T-cell (primary cell): ENCODE measurements around the gene PLCL2. TPM values are rescaled to one million over a fixed set of nuclear protein-coding genes. Genes with fewer than 3 reads are reported as not detected.
A peak's percentile ranks its signal among the peaks of the same experiment; 100 is the strongest.

ENCODE experiments used
- ATAC-seq, 4 experiments: fragments of 200-7000 bp in 3 of 4; fragments of 150-1000 bp in 1 of 4; cut with Tn5 transposase; replicated peaks in 1 of 4; 1 replicate in 3 of 4; 2 replicates in 1 of 4; pipeline ENCODE4 v1.10.0; 2021; ENCODE audit warnings: moderate library complexity in 3 of 4, mild to moderate bottlenecking in 2 of 4, moderate number of reproducible peaks in 1 of 4
- CTCF ChIA-PET, 2 donors: fragments of 300-600 bp; sonication (Branson Sonifier 250); formaldehyde crosslinking; loops; one replicate each; lab custom pipeline; 2022; ENCODE audit warnings: antibody characterized with exemption in 2 of 2; lab: Charles Lee
- POLR2A ChIA-PET, 2 donors: fragments of 300-600 bp; sonication (Branson Sonifier 250); formaldehyde crosslinking; loops; one replicate each; lab custom pipeline; 2022; ENCODE audit warnings: antibody characterized with exemption in 2 of 2; lab: Charles Lee
- DNase-seq, 35 experiments: peaks; one replicate each; pipeline versions ENCODE4 v3.0.0 to v3.0.0-alpha.2; 2013 to 2023
- H3K27ac ChIP-seq: one replicate; pipeline ENCODE4 v1.5.1; 2013; ENCODE audit warnings: low read length
- H3K27me3 ChIP-seq, 2 experiments: replicated peaks in 1 of 2; 1 replicate in 1 of 2; 2 replicates in 1 of 2; pipeline versions ENCODE4 v1.6.1 to v1.7.0; 2013; ENCODE audit warnings: low read length in 1 of 2, mixed read lengths in 1 of 2; ENCODE audit not compliant: control insufficient read depth in 2 of 2, insufficient read depth in 2 of 2; ENCODE audit errors: extremely low read depth in 1 of 2
- H3K36me3 ChIP-seq, 2 donors: 1 replicate in 1 of 2; 2 replicates in 1 of 2; pipeline versions ENCODE4 v1.6.1 to v1.7.0; 2013; ENCODE audit warnings: low read length in 1 of 2; ENCODE audit not compliant: control insufficient read depth in 2 of 2, insufficient read depth in 1 of 2; ENCODE audit errors: extremely low read depth in 1 of 2
- H3K4me1 ChIP-seq, 2 experiments: 1 replicate in 1 of 2; 2 replicates in 1 of 2; pipeline versions ENCODE4 v1.6.1 to v1.7.0; 2013; ENCODE audit warnings: low read length in 2 of 2, mixed read lengths in 1 of 2; ENCODE audit not compliant: insufficient read depth in 2 of 2, control insufficient read depth in 1 of 2; ENCODE audit errors: extremely low read depth in 1 of 2
- H3K4me3 ChIP-seq, 2 donors: 1 replicate in 1 of 2; 2 replicates in 1 of 2; pipeline versions ENCODE4 v1.5.1 to v1.7.0; 2013; ENCODE audit warnings: mild to moderate bottlenecking in 2 of 2, low read length in 1 of 2, moderate library complexity in 1 of 2; ENCODE audit not compliant: control insufficient read depth in 1 of 2; ENCODE audit errors: extremely low read depth in 1 of 2
- H3K9me3 ChIP-seq: 2 replicates; pipeline ENCODE4 v1.7.0; 2013
- H3K27ac Mint-ChIP-seq, 2 donors: one replicate each; pipeline ENCODE4 v1.8.0; 2020 to 2021; ENCODE audit warnings: mild to moderate bottlenecking in 2 of 2, mixed read lengths in 2 of 2
- H3K27me3 Mint-ChIP-seq, 2 donors: one replicate each; pipeline ENCODE4 v1.8.0; 2021 to 2022; ENCODE audit warnings: mixed read lengths in 2 of 2
- H3K36me3 Mint-ChIP-seq: one replicate; pipeline ENCODE4 v1.8.0; 2021; ENCODE audit warnings: mixed read lengths
- H3K4me1 Mint-ChIP-seq, 3 donors: one replicate each; pipeline ENCODE4 v1.8.0; 2020 to 2022; ENCODE audit warnings: mixed read lengths in 3 of 3, mild to moderate bottlenecking in 1 of 3
- H3K4me3 Mint-ChIP-seq, 3 donors: one replicate each; pipeline ENCODE4 v1.8.0; 2020 to 2022; ENCODE audit warnings: mild to moderate bottlenecking in 3 of 3, mixed read lengths in 3 of 3, moderate library complexity in 3 of 3
- H3K9me3 Mint-ChIP-seq, 3 donors: one replicate each; pipeline ENCODE4 v1.8.0; 2020 to 2022; ENCODE audit warnings: mixed read lengths in 3 of 3
- WGBS: methylation state at CpG from one replicate; pipeline ENCODE4 v1.1.5; 2013; ENCODE audit warnings: missing lambda C conversion rate; ENCODE audit not compliant: insufficient coverage; 5-methylcytosine and 5-hydroxymethylcytosine counted together
- total RNA-seq, 35 experiments: library from RNA in 6 of 35; stranded (reverse) in 6 of 35; fragments of 120-200 nt in 1 of 35; gene quantifications; one replicate each; pipeline versions ENCODE4 v1.2.1 to v1.2.4 and lab custom pipeline; 2013 to 2026

Gene PLCL2
- total RNA-seq: 10 to 100 TPM; 53.4 to 68.1 (median 60.9) TPM
- 105 TPM for total RNA-seq (2013)
- 44.9 to 213 (median 132) reads per million in 29 experiments for total RNA-seq (lab: John Stamatoyannopoulos, UW)

GRCh38 chr3:16884748-16885592 is at the start of gene PLCL2:
PLCL2 (plus strand) TSS chr3:16884955; CDS start chr3:16885040, 85 bp downstream.
- WGBS: under 1% methylated on average over 63 of the region's 87 CpGs
- no peaks in the 10 kb centered on the region for H3K36me3 Mint-ChIP-seq
- Histone ChIP-seq H3K4me1 (peaks cover 20 to 33% of the 10 kb centered on the region in 2 experiments), H3K4me3 (peak within 1 kb of the TSS; percentile 93 to 98), H3K27ac (peak within 1 kb of the TSS; percentile 83), H3K27me3 (no peaks in the 10 kb centered on the region), H3K36me3 (no peaks in the 10 kb centered on the region), H3K9me3 (no peaks in the 10 kb centered on the region)
- ChIA-PET POLR2A (interaction anchor here (0.5 to 0.7 kb wide), 8 partner anchors 9 to 572 kb away, joined by 3 to 7 read pairs (median 3); no protein-coding TSS in a partner anchor), CTCF (interaction anchor here (0.6 to 2.1 kb wide), 16 partner anchors 12 to 1684 kb away, joined by 3 to 20 read pairs (median 4); no protein-coding TSS in a partner anchor)
- ATAC-seq: peak; percentile 53 to 69 (median 62)
- peaks cover 33 to 47% (median 47%) of the 10 kb centered on the region in 3 donors for H3K4me1 Mint-ChIP-seq
- H3K27ac Mint-ChIP-seq: peak within 1 kb of the TSS; percentile 98
- no peaks in the 10 kb centered on the region for H3K27me3 Mint-ChIP-seq
- H3K4me3 Mint-ChIP-seq: peak within 1 kb of the TSS; percentile 96 to 98 (median 98)
- peak; percentile 54 to 87 (median 72) for DNase-seq
- no peaks in the 10 kb centered on the region for H3K9me3 Mint-ChIP-seq

GRCh38 chr3:16836505-16837237 is 48.1 kb upstream of the PLCL2 start:
- no peak overlapping the region for H3K4me3 Mint-ChIP-seq
- no peak for ATAC-seq
- H3K9me3 Mint-ChIP-seq: no peaks in the 10 kb centered on the region
- H3K27me3 ChIP-seq: no peaks in the 10 kb centered on the region
- peaks cover 34 to 48% (median 40%) of the 10 kb centered on the region in 3 donors for H3K4me1 Mint-ChIP-seq
- no peaks in the 10 kb centered on the region for H3K9me3 ChIP-seq
- ChIA-PET CTCF (interaction anchor here in 1 of 2 donors (0.9 kb wide), 1 partner anchor 69 kb away, joined by 3 read pairs; no protein-coding TSS in a partner anchor), POLR2A (interaction anchor here in 1 of 2 donors (0.6 kb wide), 1 partner anchor 1127 kb away, joined by 4 read pairs; no protein-coding TSS in a partner anchor)
- H3K27me3 Mint-ChIP-seq: no peaks in the 10 kb centered on the region
- H3K4me3 ChIP-seq: no peak overlapping the region
- no peak for DNase-seq
- H3K27ac Mint-ChIP-seq: peak overlapping the region in 1 of 2 donors; percentile 50
- H3K36me3 Mint-ChIP-seq: no peaks in the 10 kb centered on the region
- no CpG with 5 or more reads among the region's 4 CpGs for WGBS
- peaks cover 12 to 16% of the 10 kb centered on the region in 2 experiments for H3K4me1 ChIP-seq
- H3K27ac ChIP-seq: no peak overlapping the region
- no peaks in the 10 kb centered on the region for H3K36me3 ChIP-seq

- Mint-ChIP-seq H3K4me3 (peak overlapping the region in 1 of 3 donors; percentile 40), H3K4me1 (peaks cover 44 to 53% (median 48%) of the 10 kb centered on the region in 3 donors), H3K27me3 (no peaks in the 10 kb centered on the region), H3K9me3 (no peaks in the 10 kb centered on the region), H3K27ac (peak overlapping the region in 1 of 2 donors; percentile 50), H3K36me3 (no peaks in the 10 kb centered on the region)
- Histone ChIP-seq H3K27me3 (no peaks in the 10 kb centered on the region), H3K9me3 (no peaks in the 10 kb centered on the region), H3K36me3 (no peaks in the 10 kb centered on the region), H3K4me3 (no peak overlapping the region), H3K4me1 (peaks cover 21 to 23% of the 10 kb centered on the region in 2 experiments), H3K27ac (no peak overlapping the region)
- POLR2A ChIA-PET: interaction anchor here in 1 of 2 donors (0.7 kb wide), 1 partner anchor 17 kb away, joined by 7 read pairs; no protein-coding TSS in a partner anchor
- CTCF ChIA-PET: interaction anchor here in 1 of 2 donors (0.6 to 0.7 kb wide), 2 partner anchors 12 to 173 kb away, joined by 3 to 4 read pairs; no protein-coding TSS in a partner anchor
- no peak for DNase-seq
- WGBS: no CpG with 5 or more reads among the region's 7 CpGs
- ATAC-seq: no peak
These were observed 47.2 kb upstream of the PLCL2 start for GRCh38 chr3:16837602-16838001.

- no peaks in the 10 kb centered on the region for H3K27me3 Mint-ChIP-seq
- Histone ChIP-seq H3K4me3 (no peak overlapping the region), H3K27me3 (no peaks in the 10 kb centered on the region), H3K4me1 (peaks cover 30 to 33% of the 10 kb centered on the region in 2 experiments), H3K9me3 (no peaks in the 10 kb centered on the region), H3K27ac (no peak overlapping the region), H3K36me3 (no peaks in the 10 kb centered on the region)
- ATAC-seq: no peak
- ChIA-PET CTCF (interaction anchor here in 1 of 2 donors (1.2 kb wide), 1 partner anchor 48 kb away, joined by 3 read pairs; no protein-coding TSS in a partner anchor), POLR2A (no interaction called here)
- H3K27ac Mint-ChIP-seq: peak overlapping the region; percentile 46 to 50
- H3K9me3 Mint-ChIP-seq: no peaks in the 10 kb centered on the region
- H3K36me3 Mint-ChIP-seq: no peaks in the 10 kb centered on the region
- peak overlapping the region in 1 of 3 donors; percentile 40 for H3K4me3 Mint-ChIP-seq
- 55% methylated on average over 1 of the region's 1 CpG for WGBS
- peaks cover 53 to 63% (median 58%) of the 10 kb centered on the region in 3 donors for H3K4me1 Mint-ChIP-seq
- DNase-seq: no peak
These were observed 46.2 kb upstream of the PLCL2 start for GRCh38 chr3:16838561-16838960.

GRCh38 chr3:16839271-16840100 is 45.3 kb upstream of the PLCL2 start:
- Mint-ChIP-seq H3K9me3 (no peaks in the 10 kb centered on the region), H3K36me3 (no peaks in the 10 kb centered on the region), H3K27me3 (no peaks in the 10 kb centered on the region), H3K4me3 (no peak overlapping the region), H3K27ac (peak overlapping the region; percentile 50 to 64), H3K4me1 (peaks cover 61 to 71% (median 66%) of the 10 kb centered on the region in 3 donors)
- Histone ChIP-seq H3K27me3 (no peaks in the 10 kb centered on the region), H3K27ac (no peak overlapping the region), H3K4me1 (peaks cover 39 to 41% of the 10 kb centered on the region in 2 experiments), H3K36me3 (no peaks in the 10 kb centered on the region), H3K4me3 (no peak overlapping the region), H3K9me3 (no peaks in the 10 kb centered on the region)
- DNase-seq (no peak), ATAC-seq (no peak)
- ChIA-PET POLR2A (no interaction called here), CTCF (interaction anchor here in 1 of 2 donors (1.2 to 3.6 kb wide), 2 partner anchors 12 to 47 kb away, joined by 3 to 27 read pairs; no protein-coding TSS in a partner anchor)
- WGBS: 100% methylated on average over 1 of the region's 10 CpGs
